ENCODE data around the gene ETNK2. TPM values are rescaled to one million over a fixed set of nuclear protein-coding genes. Genes with fewer than 3 reads are reported as not detected.
A peak's percentile ranks its signal among the peaks of the same experiment; 100 is the strongest.
"Not testable (repeated sequence)": the region's sequence is repeated elsewhere in the genome, so short reads cannot be mapped to it uniquely, and the experiment has no call there.

ETNK2 gene
- total and polyA plus RNA-seq, 2 of the 8 experiments (the other 6 are each of a cell fraction or from before 2014, with no cell fraction given) = 20.1 to 26.7 TPM

DNA sequence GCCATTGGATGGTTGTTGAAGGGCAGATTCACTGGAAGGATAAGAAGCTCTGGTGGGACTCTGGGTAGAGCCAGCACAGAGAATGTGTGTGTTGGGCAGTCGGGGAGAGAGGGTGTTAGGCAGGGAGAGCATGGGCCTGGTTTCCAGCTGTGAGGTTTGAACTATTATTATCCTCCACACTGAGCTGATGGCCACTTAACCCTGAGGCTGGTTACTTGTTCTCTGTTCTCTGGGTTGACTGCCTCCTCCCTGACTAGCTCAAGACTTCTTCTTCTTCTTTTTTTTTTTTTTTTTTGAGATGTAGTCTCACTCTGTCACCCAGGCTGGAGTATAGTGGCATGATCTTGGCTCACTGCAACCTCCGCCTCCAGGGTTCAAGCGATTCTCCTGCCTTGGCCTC is 61.7 kb downstream of the ETNK2 start:
- H3K79me2 ChIP-seq (ENCODE audit: control insufficient read depth in 1 of 2, insufficient read depth in 2 of 2, low read length in 2 of 2) = peaks cover 55 to 100% of the 10 kb centered on the region in 2 experiments
- peaks cover 33% of the 10 kb centered on the region for H3K79me1 ChIP-seq (ENCODE audit: low read depth, low read length)
- H3K9me3 ChIP-seq (ENCODE audit: insufficient read depth in 2 of 2, low read depth in 1 of 2, low read length in 1 of 2); H3K27me3 ChIP-seq (replicated peaks in 1 of 4; ENCODE audit: control insufficient read depth in 3 of 4, extremely low read depth in 1 of 4, insufficient read depth in 3 of 4, low read length in 3 of 4); H2BK15ac ChIP-seq (ENCODE audit: low read length); H4K5ac ChIP-seq (ENCODE audit: insufficient read length, low read depth, low read length); FAIRE-seq; H3K14ac ChIP-seq (ENCODE audit: insufficient read length); DNase-seq (ENCODE audit: low read depth in 1 of 2, low spot score in 2 of 2); H3K56ac ChIP-seq (replicated peaks; ENCODE audit: insufficient read length, low read depth, low read length); H3K9ac ChIP-seq (replicated peaks in 1 of 4; ENCODE audit: extremely low read depth in 1 of 4, low read depth in 3 of 4, low read length in 3 of 4); H3K4ac ChIP-seq (replicated peaks; ENCODE audit: insufficient read length, low read depth, low read length); H3K4me2 ChIP-seq (ENCODE audit: insufficient read depth in 1 of 2, low read depth in 2 of 2, low read length in 2 of 2); H4K91ac ChIP-seq (replicated peaks; ENCODE audit: insufficient read length, low read length); H2AFZ ChIP-seq (ENCODE audit: low read length); H2BK5ac ChIP-seq (ENCODE audit: low read depth, low read length); H3K23me2 ChIP-seq (ENCODE audit: low read depth, low read length); H3K4me3 ChIP-seq (ENCODE audit: extremely low read depth in 1 of 4, insufficient read depth in 2 of 4, low read depth in 3 of 4, low read length in 4 of 4); H2BK20ac ChIP-seq (ENCODE audit: low read length); H3K23ac ChIP-seq (ENCODE audit: insufficient read length); H3K27ac ChIP-seq (ENCODE audit: low read depth, low read length); H2BK12ac ChIP-seq (ENCODE audit: low read depth, low read length); H4K8ac ChIP-seq (ENCODE audit: extremely low read depth, insufficient read depth, low read length); H2BK120ac ChIP-seq (replicated peaks; ENCODE audit: low read depth, low read length); H3K36me3 ChIP-seq (ENCODE audit: control insufficient read depth in 2 of 4, insufficient read depth in 4 of 4, low read length in 3 of 4): not testable (repeated sequence)
- H3K4me1 ChIP-seq (replicated peaks in 1 of 4; ENCODE audit: control insufficient read depth in 3 of 4, insufficient read depth in 4 of 4, low read length in 3 of 4) = peaks cover 36 to 66% (median 49%) of the 10 kb centered on the region in 4 experiments
- WGBS, 2 experiments (ENCODE audit: extremely low coverage in 1 of 2, insufficient coverage in 1 of 2, insufficient read length in 1 of 2, insufficient replicate concordance in 2 of 2, low coverage in 1 of 2, low lambda C conversion rate in 2 of 2, missing lambda C conversion rate in 1 of 2) = 81% methylated on average over 3 of the region's 3 CpGs; no CpG with 5 or more reads in 1 of the 2 experiments
- peaks cover 46 to 62% of the 10 kb centered on the region in 2 experiments for H4K20me1 ChIP-seq (replicated peaks in 1 of 2; ENCODE audit: control insufficient read depth in 1 of 2, insufficient read depth in 2 of 2, low read length in 2 of 2)
- ChIA-PET POLR2A (ENCODE audit: partially characterized antibody) (interaction anchor here (0.7 to 7.7 kb wide), 7 partner anchors 9 to 224 kb away, joined by 3 to 101 read pairs (median 4); partner anchors contain the start of gene SOX13), CTCF (ENCODE audit: partially characterized antibody) (interaction anchor here (0.7 to 5.4 kb wide), 14 partner anchors 11 to 605 kb away, joined by 3 to 34 read pairs (median 6); no protein-coding TSS in a partner anchor)
- 0 out of 2 replicates have a peak overlapping the region, but pooled peaks have one; percentile 11 for H3K18ac ChIP-seq (ENCODE audit: extremely low read depth, low read length)
- 0 out of 2 replicates have a peak overlapping the region, but pooled peaks have one; percentile 30 for H2AK5ac ChIP-seq (ENCODE audit: low read depth, low read length)
